H9 (cell line): Measurements from ENCODE around the gene FLT3. TPM values are rescaled to one million over a fixed set of nuclear protein-coding genes. Genes with fewer than 3 reads are reported as not detected.

ENCODE experiments used
- DNase-seq: peaks from one replicate; pipeline ENCODE4 v3.0.0-alpha.2; 2017
- H2AFZ ChIP-seq: one replicate; pipeline ENCODE4 v1.6.1; 2013; ENCODE audit warnings: mild to moderate bottlenecking, low read length, control low read depth, moderate library complexity
- H2AK5ac ChIP-seq: 2 replicates; pipeline ENCODE4 v1.6.1; 2013; ENCODE audit warnings: low read length, control low read depth, mixed read lengths; ENCODE audit not compliant: insufficient read length
- H2BK120ac ChIP-seq: one replicate; pipeline ENCODE4 v1.6.1; 2013; ENCODE audit warnings: low read depth, mild to moderate bottlenecking, low read length, control low read depth, inconsistent platforms; ENCODE audit not compliant: poor library complexity, severe bottlenecking
- H2BK12ac ChIP-seq: 2 replicates; pipeline ENCODE4 v1.6.1; 2013; ENCODE audit warnings: low read length, control low read depth, mixed read lengths, low read depth; ENCODE audit not compliant: insufficient read length
- H2BK15ac ChIP-seq: 2 replicates; pipeline ENCODE4 v1.6.1; 2013; ENCODE audit warnings: low read depth, low read length, control low read depth
- H2BK20ac ChIP-seq: one replicate; pipeline ENCODE4 v1.6.1; 2013; ENCODE audit warnings: low read depth, mild to moderate bottlenecking, low read length, control low read depth, inconsistent platforms; ENCODE audit not compliant: poor library complexity, severe bottlenecking
- H2BK5ac ChIP-seq: 2 replicates; pipeline ENCODE4 v1.6.1; 2013; ENCODE audit warnings: low read length, control low read depth, mixed read lengths; ENCODE audit not compliant: insufficient read length
- H3K14ac ChIP-seq: 2 replicates; pipeline ENCODE4 v1.6.1; 2013; ENCODE audit warnings: low read length, control low read depth; ENCODE audit not compliant: insufficient read depth
- H3K18ac ChIP-seq: 2 replicates; pipeline ENCODE4 v1.6.1; 2013; ENCODE audit warnings: low read depth, mild to moderate bottlenecking, mixed read lengths, low read length, control low read depth; ENCODE audit not compliant: insufficient read length
- H3K23ac ChIP-seq: 2 replicates; pipeline ENCODE4 v1.6.1; 2013; ENCODE audit warnings: low read length, control low read depth, mixed read lengths, low read depth; ENCODE audit not compliant: insufficient read length
- H3K23me2 ChIP-seq: 2 replicates; pipeline ENCODE4 v1.6.1; 2013; ENCODE audit warnings: low read depth, mild to moderate bottlenecking, mixed read lengths, low read length, control low read depth; ENCODE audit not compliant: insufficient read length, poor library complexity, severe bottlenecking
- H3K27ac ChIP-seq: 2 replicates; pipeline ENCODE4 v1.5.1; 2013; ENCODE audit warnings: low read length, control low read depth, mixed read lengths, low read depth; ENCODE audit not compliant: insufficient read length
- H3K27me3 ChIP-seq: 2 replicates; pipeline ENCODE4 v1.6.1; 2013; ENCODE audit warnings: low read length, control low read depth, inconsistent platforms; ENCODE audit not compliant: insufficient read depth
- H3K4ac ChIP-seq: 2 replicates; pipeline ENCODE4 v1.6.1; 2013; ENCODE audit warnings: low read depth, mild to moderate bottlenecking, control low read depth, inconsistent platforms, low read length, moderate library complexity
- H3K4me1 ChIP-seq: 2 replicates; pipeline ENCODE4 v1.6.1; 2013; ENCODE audit warnings: low read length, control low read depth, inconsistent platforms; ENCODE audit not compliant: insufficient read depth
- H3K4me2 ChIP-seq: 2 replicates; pipeline ENCODE4 v1.6.1; 2013; ENCODE audit warnings: low read length, control low read depth, mixed read lengths; ENCODE audit not compliant: insufficient read length, insufficient read depth
- H3K56ac ChIP-seq: 2 replicates; pipeline ENCODE4 v1.6.1; 2013; ENCODE audit warnings: low read depth, mild to moderate bottlenecking, mixed read lengths, low read length, control low read depth; ENCODE audit not compliant: insufficient read length
- H3K79me1 ChIP-seq: 2 replicates; pipeline ENCODE4 v1.6.1; 2013; ENCODE audit warnings: low read depth, mild to moderate bottlenecking, moderate library complexity, low read length, control low read depth, inconsistent platforms; ENCODE audit not compliant: insufficient read depth, poor library complexity, severe bottlenecking
- H3K79me2 ChIP-seq: 2 replicates; pipeline ENCODE4 v1.6.1; 2013; ENCODE audit warnings: low read length, control low read depth, inconsistent platforms; ENCODE audit not compliant: insufficient read depth
- H3K9ac ChIP-seq: 2 replicates; pipeline ENCODE4 v1.6.1; 2013; ENCODE audit warnings: low read length, control low read depth, mixed read lengths; ENCODE audit not compliant: insufficient read length; ENCODE audit errors: extremely low read depth
- H3K9me3 ChIP-seq: one replicate; pipeline ENCODE4 v1.6.1; 2013; ENCODE audit warnings: low read depth, low read length, inconsistent platforms; ENCODE audit not compliant: control insufficient read depth
- H3T11ph ChIP-seq: one replicate; pipeline ENCODE4 v1.6.1; 2013; ENCODE audit warnings: mild to moderate bottlenecking, low read length, control low read depth, inconsistent platforms
- H4K20me1 ChIP-seq: one replicate; pipeline ENCODE4 v1.6.1; 2013; ENCODE audit not compliant: control insufficient read depth, insufficient read length, insufficient read depth
- H4K5ac ChIP-seq: 2 replicates; pipeline ENCODE4 v1.6.1; 2013; ENCODE audit warnings: low read depth, mild to moderate bottlenecking, mixed read lengths, low read length, control low read depth; ENCODE audit not compliant: insufficient read length
- H4K8ac ChIP-seq: replicated peaks from 2 replicates; pipeline ENCODE4 v1.6.1; 2013; ENCODE audit warnings: low read length, control low read depth, mixed read lengths, low read depth; ENCODE audit not compliant: insufficient read length
- H4K91ac ChIP-seq: 2 replicates; pipeline ENCODE4 v1.6.1; 2013; ENCODE audit warnings: low read depth, mild to moderate bottlenecking, moderate library complexity, mixed read lengths, low read length, control low read depth; ENCODE audit not compliant: insufficient read length
- H3K27ac Mint-ChIP-seq, 3 experiments: 2 replicates in 2 of 3; 3 replicates in 1 of 3; pipeline ENCODE4 v1.8.0; 2020 to 2021; ENCODE audit warnings: mixed read lengths in 3 of 3, mild to moderate bottlenecking in 1 of 3, moderate library complexity in 1 of 3
- H3K27me3 Mint-ChIP-seq: 2 replicates; pipeline ENCODE4 v1.8.0; 2021; ENCODE audit warnings: low read depth, mild to moderate bottlenecking, moderate library complexity, mixed read lengths
- H3K36me3 Mint-ChIP-seq, 3 experiments: 2 replicates in 2 of 3; 3 replicates in 1 of 3; pipeline ENCODE4 v1.8.0; 2020 to 2021; ENCODE audit warnings: low read depth in 3 of 3, mixed read lengths in 3 of 3; ENCODE audit not compliant: insufficient read depth in 1 of 3
- H3K4me1 Mint-ChIP-seq, 2 experiments: 2 replicates each; pipeline ENCODE4 v1.8.0; 2020; ENCODE audit warnings: mixed read lengths in 2 of 2
- H3K4me3 Mint-ChIP-seq, 2 experiments: 2 replicates in 1 of 2; 3 replicates in 1 of 2; pipeline ENCODE4 v1.8.0; 2020 to 2021; ENCODE audit warnings: mild to moderate bottlenecking in 2 of 2, mixed read lengths in 2 of 2, moderate library complexity in 1 of 2
- H3K9me3 Mint-ChIP-seq, 2 experiments: 2 replicates in 1 of 2; 3 replicates in 1 of 2; pipeline ENCODE4 v1.8.0; 2020; ENCODE audit warnings: mild to moderate bottlenecking in 2 of 2, mixed read lengths in 2 of 2, moderate library complexity in 1 of 2
- CTCF ChIP-seq: fragments of 200-600 bp; sonication (generic); conservative IDR thresholded peaks from 3 replicates; pipeline ENCODE4 v1.8.0; 2021; ENCODE audit warnings: antibody characterized with exemption, mild to moderate bottlenecking
- WGBS: extraction: QIAGEN DNeasy Blood & Tissue Kit; methylation state at CpG from one replicate; pipeline ENCODE4 v1.1.7; 2013; ENCODE audit warnings: missing lambda C conversion rate, low lambda C conversion rate, mixed read lengths; ENCODE audit not compliant: insufficient read length; ENCODE audit errors: extremely low coverage; 5-methylcytosine and 5-hydroxymethylcytosine counted together
- total RNA-seq: library from RNA; stranded (reverse); gene quantifications from 2 replicates; pipeline ENCODE4 v1.2.1, GENCODE V29; 2021

The FLT3 gene
- total RNA-seq, 1 experiment from 2014 or later, result 0.44 TPM

GRCh38 chr13:27980280-27980998, 119.9 kb downstream of the FLT3 start:
- Histone ChIP-seq H4K20me1 (peaks cover 2% of the 10 kb centered on the region), H4K5ac (no peak overlapping the region), H3K27me3 (peaks cover 85% of the 10 kb centered on the region), H3K4me2 (no peak overlapping the region), H2BK5ac (no peak overlapping the region), H3K23ac (no peak overlapping the region), H3K18ac (no peak overlapping the region), H3K4ac (no peak overlapping the region), H2AK5ac (no peak overlapping the region), H3K27ac (no peak overlapping the region), H3K4me1 (no peaks in the 10 kb centered on the region), H3K23me2 (no peaks in the 10 kb centered on the region), H3T11ph (no peak overlapping the region), H2BK12ac (no peak overlapping the region), H3K79me2 (no peaks in the 10 kb centered on the region), H4K91ac (no peak overlapping the region), H2AFZ (no peak overlapping the region), H2BK20ac (no peak overlapping the region), H2BK15ac (no peak overlapping the region), H3K56ac (no peak overlapping the region), H3K79me1 (no peaks in the 10 kb centered on the region), H3K9ac (no peak overlapping the region), H4K8ac (no peak overlapping the region), H3K9me3 (no peaks in the 10 kb centered on the region), H2BK120ac (no peak overlapping the region), H3K14ac (no peak overlapping the region; the same call in 1 of the 2 replicates)
- H3K4me3 Mint-ChIP-seq, result peak overlapping the region in 1 of 2 experiments; percentile 62; a peak in 1 of 5 replicates
- WGBS, result no CpG with 5 or more reads among the region's 54 CpGs
- peaks cover 0 to 2% (median 0%) of the 10 kb centered on the region in 3 experiments; a peak in 2 of 7 replicates for H3K36me3 Mint-ChIP-seq
- H3K27ac Mint-ChIP-seq, result no peak overlapping the region
- no peak for DNase-seq
- H3K4me1 Mint-ChIP-seq, result peaks cover 10 to 22% of the 10 kb centered on the region in 2 experiments
- no peak for TF ChIP-seq CTCF
- peaks cover 0 to 12% of the 10 kb centered on the region in 2 experiments; a peak in 2 of 5 replicates for H3K9me3 Mint-ChIP-seq
- peaks cover 100% of the 10 kb centered on the region for H3K27me3 Mint-ChIP-seq
